Osteocyte (in vitro differentiated cells): ENCODE measurements around the gene MYT1. TPM values are rescaled to one million over a fixed set of nuclear protein-coding genes. Genes with fewer than 3 reads are reported as not detected.

Source experiments
- DNase-seq: peaks from one replicate; pipeline ENCODE4 v3.0.0; 2021; ENCODE audit warnings: mixed read lengths; ENCODE audit not compliant: unreplicated experiment; ENCODE audit errors: extremely low spot score
- H3K27ac Mint-ChIP-seq: one replicate; pipeline ENCODE4 v1.8.0; 2021; ENCODE audit warnings: mild to moderate bottlenecking, mixed read lengths; ENCODE audit not compliant: unreplicated experiment
- H3K27me3 Mint-ChIP-seq: one replicate; pipeline ENCODE4 v1.8.0; 2021; ENCODE audit warnings: mixed read lengths; ENCODE audit not compliant: unreplicated experiment
- H3K36me3 Mint-ChIP-seq: one replicate; pipeline ENCODE4 v1.8.0; 2021; ENCODE audit warnings: mixed read lengths; ENCODE audit not compliant: unreplicated experiment
- H3K4me1 Mint-ChIP-seq: one replicate; pipeline ENCODE4 v1.8.0; 2021; ENCODE audit warnings: mixed read lengths; ENCODE audit not compliant: unreplicated experiment
- H3K4me3 Mint-ChIP-seq: one replicate; pipeline ENCODE4 v1.8.0; 2021; ENCODE audit warnings: mild to moderate bottlenecking, moderate library complexity, mixed read lengths; ENCODE audit not compliant: unreplicated experiment
- H3K9me3 Mint-ChIP-seq: one replicate; pipeline ENCODE4 v1.8.0; 2021; ENCODE audit warnings: mixed read lengths; ENCODE audit not compliant: unreplicated experiment
- CTCF ChIP-seq: fragments of 200-600 bp; sonication (generic); IDR thresholded peaks from 2 replicates; pipeline ENCODE4 v1.5.0; 2021; ENCODE audit warnings: antibody characterized with exemption, mild to moderate bottlenecking, moderate library complexity
- total RNA-seq: library from RNA; stranded (reverse); gene quantifications from 2 replicates; pipeline ENCODE4 v1.2.1, GENCODE V29; 2021

Gene MYT1
- total RNA-seq, 1 donor from 2014 or later = not detected

GRCh38 chr20:64228086-64228653, 63.9 kb downstream of the MYT1 start:
- Mint-ChIP-seq H3K27me3 (peaks cover 4% of the 10 kb centered on the region), H3K27ac (no peak overlapping the region), H3K9me3 (no peaks in the 10 kb centered on the region), H3K36me3 (no peaks in the 10 kb centered on the region), H3K4me1 (peaks cover 20% of the 10 kb centered on the region), H3K4me3 (no peak overlapping the region)
- no peak for TF ChIP-seq CTCF
- no peak for DNase-seq

GRCh38 chr20:64228751-64229506, 64.7 kb downstream of the MYT1 start:
- no peak for TF ChIP-seq CTCF
- H3K27ac Mint-ChIP-seq = no peak overlapping the region
- H3K36me3 Mint-ChIP-seq = no peaks in the 10 kb centered on the region

GRCh38 chr20:64229507-64230061, 65.3 kb downstream of the MYT1 start:
- no peak for DNase-seq
- TF ChIP-seq CTCF = no peak
- Mint-ChIP-seq H3K36me3 (no peaks in the 10 kb centered on the region), H3K27ac (no peak overlapping the region), H3K4me1 (peaks cover 6% of the 10 kb centered on the region), H3K27me3 (peaks cover 4% of the 10 kb centered on the region), H3K4me3 (no peak overlapping the region), H3K9me3 (no peaks in the 10 kb centered on the region)

More at GRCh38 chr20:64228751-64229506, 64.7 kb downstream of the MYT1 start:
- Mint-ChIP-seq H3K4me1 (peaks cover 13% of the 10 kb centered on the region), H3K9me3 (no peaks in the 10 kb centered on the region), H3K4me3 (no peak overlapping the region), H3K27me3 (peaks cover 4% of the 10 kb centered on the region)
- no peak for DNase-seq

GRCh38 chr20:64230461-64231145, 66.4 kb downstream of the MYT1 start:
- no peak for TF ChIP-seq CTCF
- no peaks in the 10 kb centered on the region for H3K36me3 Mint-ChIP-seq
- no peak overlapping the region for H3K4me3 Mint-ChIP-seq
- no peak overlapping the region for H3K27ac Mint-ChIP-seq
- peaks cover 4% of the 10 kb centered on the region for H3K27me3 Mint-ChIP-seq
- no peak for DNase-seq
- no peaks in the 10 kb centered on the region for H3K4me1 Mint-ChIP-seq
- H3K9me3 Mint-ChIP-seq = no peaks in the 10 kb centered on the region
